ENCODE measurements around the gene GATA2. TPM values are rescaled to one million over a fixed set of nuclear protein-coding genes. Genes with fewer than 3 reads are reported as not detected.

The GATA2 gene
- 5.6 and 12.2 TPM in 2 replicates for total RNA-seq

GRCh38 chr3:128492671-128493569 lies at the start of gene GATA2:
GATA2 (minus strand) TSS chr3:128493201; CDS start chr3:128487031, 6,170 bp downstream.

GRCh38 chr3:128466840-128467541 lies 26.0 kb downstream of the GATA2 start, which contains the start of gene DNAJB8:
DNAJB8 (minus strand) TSS chr3:128466890; CDS start chr3:128463245, 3,645 bp downstream.

Other genes starting within 250 kb of the GATA2 start
- not detected in 2 replicates for gene DNAJB8, start 26.3 kb downstream of the GATA2 start, total RNA-seq
- 511 and 624 TPM in 2 replicates for gene RPN1, start 157.6 kb upstream of the GATA2 start, total RNA-seq
- gene RAB7A, start 233.0 kb upstream of the GATA2 start, total RNA-seq, result 45.2 and 54.9 TPM in 2 replicates